Keratinocyte (primary cell): ENCODE data around the gene TRIP13. TPM values are rescaled to one million over a fixed set of nuclear protein-coding genes. Genes with fewer than 3 reads are reported as not detected.

Experiments used
- DNase-seq: peaks from one replicate; pipeline ENCODE4 v3.0.0-alpha.2; 2011; ENCODE audit warnings: low read depth, missing footprints, low spot score
- FAIRE-seq: peaks from 2 replicates; lab custom pipeline; 2011; peaks lifted over from hg19 to GRCh38; lab: Jason Lieb, UNC
- H2AFZ ChIP-seq: 2 replicates; pipeline ENCODE4 v1.6.0; 2012; ENCODE audit warnings: low read length, control low read depth, inconsistent platforms; ENCODE audit not compliant: control insufficient read depth
- H3K27ac ChIP-seq: 2 replicates; pipeline ENCODE4 v1.5.1; 2011; ENCODE audit warnings: low read length; ENCODE audit not compliant: control insufficient read depth, insufficient read depth
- H3K27me3 ChIP-seq: 3 replicates; pipeline ENCODE4 v1.6.0; 2011; ENCODE audit warnings: low read length; ENCODE audit not compliant: control insufficient read depth, insufficient read depth; ENCODE audit errors: extremely low read depth
- H3K36me3 ChIP-seq, 2 experiments: 2 replicates in 1 of 2; 3 replicates in 1 of 2; pipeline ENCODE4 v1.5.1; 2011; ENCODE audit warnings: low read length in 2 of 2, mild to moderate bottlenecking in 1 of 2; ENCODE audit not compliant: control insufficient read depth in 2 of 2, insufficient read depth in 2 of 2; ENCODE audit errors: extremely low read depth in 1 of 2
- H3K4me1 ChIP-seq: 3 replicates; pipeline ENCODE4 v1.5.1; 2011; ENCODE audit warnings: low read length; ENCODE audit not compliant: control insufficient read depth, insufficient read depth; ENCODE audit errors: extremely low read depth
- H3K4me2 ChIP-seq: 3 replicates; pipeline ENCODE4 v1.6.0; 2011; ENCODE audit warnings: low read depth, low read length; ENCODE audit not compliant: control insufficient read depth, insufficient read depth; ENCODE audit errors: extremely low read depth
- H3K4me3 ChIP-seq, 3 experiments: fragments of 200-600 bp in 1 of 3; sonication (generic) in 1 of 3; 2 replicates in 2 of 3; 3 replicates in 1 of 3; pipeline ENCODE4 v1.5.1; 2011 to 2016; ENCODE audit warnings: low read length in 3 of 3, mild to moderate bottlenecking in 3 of 3, control low read depth in 2 of 3, inconsistent platforms in 1 of 3, low read depth in 1 of 3, mixed read lengths in 1 of 3, mixed run types in 1 of 3, moderate library complexity in 1 of 3; ENCODE audit not compliant: control insufficient read depth in 2 of 3, insufficient read depth in 2 of 3; ENCODE audit errors: extremely low read depth in 1 of 3
- H3K79me2 ChIP-seq: 2 replicates; pipeline ENCODE4 v1.6.0; 2012; ENCODE audit warnings: low read length; ENCODE audit not compliant: control insufficient read depth, insufficient read depth
- H3K9ac ChIP-seq: 3 replicates; pipeline ENCODE4 v1.6.0; 2011; ENCODE audit warnings: low read length; ENCODE audit not compliant: control insufficient read depth, insufficient read depth; ENCODE audit errors: extremely low read depth
- H3K9me1 ChIP-seq: 3 replicates; pipeline ENCODE4 v1.6.0; 2011; ENCODE audit warnings: low read length; ENCODE audit not compliant: control insufficient read depth, insufficient read depth; ENCODE audit errors: extremely low read depth
- H3K9me3 ChIP-seq: 2 replicates; pipeline ENCODE4 v1.5.1; 2012; ENCODE audit warnings: low read depth, low read length; ENCODE audit not compliant: control insufficient read depth
- H4K20me1 ChIP-seq: 3 replicates; pipeline ENCODE4 v1.6.0; 2011; ENCODE audit warnings: low read length; ENCODE audit not compliant: control insufficient read depth, insufficient read depth; ENCODE audit errors: extremely low read depth
- CTCF ChIP-seq, 3 experiments: IDR thresholded peaks in 1 of 3; conservative IDR thresholded peaks in 1 of 3; optimal IDR thresholded peaks in 1 of 3; 2 replicates in 2 of 3; 3 replicates in 1 of 3; pipeline versions ENCODE3 to v1.5.1; 2011; ENCODE audit warnings: low read length in 3 of 3, mild to moderate bottlenecking in 3 of 3, moderate library complexity in 2 of 3, control low read depth in 1 of 3, inconsistent platforms in 1 of 3; ENCODE audit not compliant: insufficient read depth in 2 of 3; ENCODE audit errors: extremely low read depth in 1 of 3
- EZH2 ChIP-seq: IDR thresholded peaks from one replicate; pipeline ENCODE4 v1.6.1; 2012; ENCODE audit warnings: inconsistent platforms, mild to moderate bottlenecking, low read length, moderate library complexity
- dilution Hi-C: fragments of 300-500 bp; cut with MboI; formaldehyde crosslinking; loops from one replicate; pipeline ENCODE4 v1.7.0; 2020; ENCODE audit warnings: low sequenced_read_pairs; ENCODE audit not compliant: extremely low pct_ligation_motif_present
- polyA plus RNA-seq, 5 experiments: library from polyadenylated mRNA; depleted of rRNA in 3 of 5; stranded (reverse) in 3 of 5; stranded (forward) in 1 of 5; unstranded in 1 of 5; fragments of >200 nt; gene quantifications; 1 replicate in 1 of 5; 2 replicates in 3 of 5; 3 replicates in 1 of 5; pipeline versions ENCODE4 v1.2.1 to v1.2.3, GENCODE V29; 2011 to 2012; ENCODE audit warnings: missing spikeins in 2 of 5, low read depth in 1 of 5, low replicate concordance in 1 of 5

Gene TRIP13
- polyA plus RNA-seq, 1 donor (not counting 4 experiments of a cell fraction or from before 2014, with no cell fraction given): 37.8 TPM

- Histone ChIP-seq H3K79me2 (no peaks in the 10 kb centered on the region), H3K4me1 (no peaks in the 10 kb centered on the region), H3K9me1 (no peaks in the 10 kb centered on the region), H3K27me3 (peaks cover 20% of the 10 kb centered on the region), H3K4me2 (no peak overlapping the region), H3K36me3 (no peaks in the 10 kb centered on the region), H3K4me3 (no peak overlapping the region), H2AFZ (no peak overlapping the region), H3K9ac (no peak overlapping the region), H4K20me1 (no peaks in the 10 kb centered on the region), H3K9me3 (no peaks in the 10 kb centered on the region), H3K27ac (no peak overlapping the region)
- dilution Hi-C loops: no loop called here
- TF ChIP-seq EZH2 (no peak), CTCF (optimal IDR thresholded peaks at IDR 0.05 in 1 of 3, IDR thresholded peaks at IDR 0.05 in 1 of 3, conservative IDR thresholded peaks at IDR 0.05 in 1 of 3; ENCODE audit: extremely low read depth in 1 of 3, insufficient read depth in 2 of 3, low read length in 3 of 3) (no peak)
- DNase-seq (no peak), FAIRE-seq (no peak)
Measured at GRCh38 chr5:964821-965220, 72.1 kb downstream of the TRIP13 start.

DNA sequence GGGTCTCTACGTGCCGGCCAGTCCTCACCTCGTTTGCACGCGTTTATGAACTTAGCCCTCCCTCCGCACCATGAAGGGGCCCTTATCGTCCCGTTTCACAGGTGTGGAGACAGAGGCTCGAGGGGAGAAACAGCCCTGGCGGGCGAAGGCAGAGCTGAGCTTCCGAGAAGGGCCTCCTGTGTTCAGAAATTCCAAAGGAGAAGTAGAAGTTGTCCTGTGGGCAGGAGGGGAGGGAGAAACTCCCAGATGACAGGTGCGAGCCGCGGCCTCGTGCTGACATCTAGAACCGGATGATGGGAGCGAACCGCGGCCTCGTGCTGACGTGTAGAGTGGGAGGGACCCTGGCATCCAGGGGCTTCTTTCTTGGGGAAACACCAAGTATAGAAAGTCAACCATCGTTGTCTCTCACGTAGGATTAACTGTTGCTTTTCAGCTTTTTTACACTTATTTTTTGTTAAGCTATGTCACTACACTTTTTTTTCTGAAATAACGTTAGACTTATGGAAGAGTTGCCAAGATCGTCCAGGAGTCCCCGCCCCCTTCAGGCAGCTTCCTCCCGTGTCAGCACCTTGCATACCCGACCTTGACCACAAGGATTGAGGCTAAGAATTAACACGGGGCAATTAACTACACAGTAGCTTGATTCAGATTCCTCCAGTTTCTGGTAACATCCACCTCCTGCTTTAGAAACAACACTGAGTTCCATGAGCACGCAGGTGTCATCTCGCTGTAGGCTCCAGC lies 73.1 kb downstream of the TRIP13 start:
- Histone ChIP-seq H3K27me3 (peaks cover 20% of the 10 kb centered on the region), H3K4me1 (no peaks in the 10 kb centered on the region), H2AFZ (no peak overlapping the region), H3K36me3 (no peaks in the 10 kb centered on the region), H3K9me1 (no peaks in the 10 kb centered on the region), H3K9ac (no peak overlapping the region), H4K20me1 (no peaks in the 10 kb centered on the region), H3K79me2 (no peaks in the 10 kb centered on the region), H3K4me2 (no peak overlapping the region), H3K4me3 (no peak overlapping the region), H3K9me3 (no peaks in the 10 kb centered on the region), H3K27ac (no peak overlapping the region)
- FAIRE-seq (no peak), DNase-seq (no peak)
- dilution Hi-C loops: no loop called here
- TF ChIP-seq CTCF (optimal IDR thresholded peaks at IDR 0.05 in 1 of 3, IDR thresholded peaks at IDR 0.05 in 1 of 3, conservative IDR thresholded peaks at IDR 0.05 in 1 of 3; ENCODE audit: extremely low read depth in 1 of 3, insufficient read depth in 2 of 3, low read length in 3 of 3): no peak
- TF ChIP-seq EZH2: no peak
